Neural crest cell (in vitro differentiated cells): ENCODE results near the gene ZSCAN30. TPM values are rescaled to one million over a fixed set of nuclear protein-coding genes. Genes with fewer than 3 reads are reported as not detected.
A peak's percentile ranks its signal among the peaks of the same experiment; 100 is the strongest.
"Not testable (repeated sequence)": the region's sequence is repeated elsewhere in the genome, so short reads cannot be mapped to it uniquely, and the experiment has no call there.

Source experiments
- DNase-seq: peaks from one replicate; pipeline ENCODE4 v3.0.0; 2021; ENCODE audit warnings: low read depth, mixed read lengths, low spot score
- H3K27ac Mint-ChIP-seq: one replicate; pipeline ENCODE4 v1.8.0; 2021; ENCODE audit warnings: mild to moderate bottlenecking, mixed read lengths; ENCODE audit not compliant: unreplicated experiment
- H3K27me3 Mint-ChIP-seq: 2 replicates; pipeline ENCODE4 v1.8.0; 2021; ENCODE audit warnings: low read depth, mild to moderate bottlenecking, mixed read lengths
- H3K36me3 Mint-ChIP-seq: 2 replicates; pipeline ENCODE4 v1.8.0; 2021; ENCODE audit warnings: low read depth, mild to moderate bottlenecking, mixed read lengths
- H3K4me1 Mint-ChIP-seq: 2 replicates; pipeline ENCODE4 v1.8.0; 2021; ENCODE audit warnings: mixed read lengths
- H3K4me3 Mint-ChIP-seq: one replicate; pipeline ENCODE4 v1.8.0; 2021; ENCODE audit warnings: mild to moderate bottlenecking, mixed read lengths
- H3K9me3 Mint-ChIP-seq: 2 replicates; pipeline ENCODE4 v1.8.0; 2021; ENCODE audit warnings: mixed read lengths
- total RNA-seq: library from RNA; stranded (reverse); gene quantifications from 2 replicates; pipeline ENCODE4 v1.2.1, GENCODE V29; 2021
- TF ChIP-seq, protein P1 (sequence below): fragments of 200-600 bp; sonication (generic); conservative IDR thresholded peaks from 2 replicates; pipeline ENCODE4 v1.5.0; 2021; ENCODE audit warnings: antibody characterized with exemption, mild to moderate bottlenecking

Gene ZSCAN30
- total RNA-seq, 1 donor from 2014 or later = 14.6 TPM

DNA sequence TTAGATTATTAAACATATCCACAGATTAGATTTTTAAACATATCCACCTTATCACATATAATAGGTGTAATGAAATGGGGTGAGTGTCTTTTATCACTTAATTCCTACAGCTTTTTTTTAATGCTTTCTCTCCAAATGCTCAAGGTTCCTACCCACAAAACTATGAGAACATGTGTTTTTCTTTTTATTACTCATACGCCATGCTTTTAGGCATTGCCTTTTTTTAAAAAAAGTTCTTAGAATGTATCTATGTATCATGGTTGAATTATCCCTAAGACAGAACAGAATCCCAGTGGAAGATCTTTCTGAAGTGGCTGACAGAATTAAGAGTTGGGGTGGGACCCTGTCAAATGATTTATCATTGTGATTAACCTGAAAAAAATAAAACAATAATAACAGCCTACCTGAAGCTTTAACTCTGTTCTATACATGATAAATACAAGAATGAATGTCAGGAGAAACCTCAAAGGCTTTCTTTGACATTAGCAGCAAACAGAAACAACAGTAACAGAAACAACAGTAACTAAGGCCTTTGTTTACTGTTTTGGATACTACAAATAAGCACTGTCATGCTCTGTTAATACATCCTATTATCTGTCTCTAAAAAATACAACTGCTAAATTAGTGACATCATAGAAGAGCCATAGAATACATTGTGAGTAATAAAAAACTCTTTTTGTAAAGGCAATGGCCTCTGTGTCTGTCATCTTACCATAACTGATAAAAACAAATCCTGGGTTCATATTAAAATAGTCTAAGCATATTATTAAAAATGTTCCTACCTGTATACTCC is 53.3 kb downstream of the ZSCAN30 start:
- DNase-seq = no peak
- H3K4me1 Mint-ChIP-seq = no peaks in the 10 kb centered on the region
- H3K36me3 Mint-ChIP-seq = no peaks in the 10 kb centered on the region
- no peak overlapping the region for H3K4me3 Mint-ChIP-seq
- H3K9me3 Mint-ChIP-seq = no peaks in the 10 kb centered on the region
- no peak overlapping the region for H3K27ac Mint-ChIP-seq
- TF ChIP-seq, protein P1, sequence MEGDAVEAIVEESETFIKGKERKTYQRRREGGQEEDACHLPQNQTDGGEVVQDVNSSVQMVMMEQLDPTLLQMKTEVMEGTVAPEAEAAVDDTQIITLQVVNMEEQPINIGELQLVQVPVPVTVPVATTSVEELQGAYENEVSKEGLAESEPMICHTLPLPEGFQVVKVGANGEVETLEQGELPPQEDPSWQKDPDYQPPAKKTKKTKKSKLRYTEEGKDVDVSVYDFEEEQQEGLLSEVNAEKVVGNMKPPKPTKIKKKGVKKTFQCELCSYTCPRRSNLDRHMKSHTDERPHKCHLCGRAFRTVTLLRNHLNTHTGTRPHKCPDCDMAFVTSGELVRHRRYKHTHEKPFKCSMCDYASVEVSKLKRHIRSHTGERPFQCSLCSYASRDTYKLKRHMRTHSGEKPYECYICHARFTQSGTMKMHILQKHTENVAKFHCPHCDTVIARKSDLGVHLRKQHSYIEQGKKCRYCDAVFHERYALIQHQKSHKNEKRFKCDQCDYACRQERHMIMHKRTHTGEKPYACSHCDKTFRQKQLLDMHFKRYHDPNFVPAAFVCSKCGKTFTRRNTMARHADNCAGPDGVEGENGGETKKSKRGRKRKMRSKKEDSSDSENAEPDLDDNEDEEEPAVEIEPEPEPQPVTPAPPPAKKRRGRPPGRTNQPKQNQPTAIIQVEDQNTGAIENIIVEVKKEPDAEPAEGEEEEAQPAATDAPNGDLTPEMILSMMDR = no peak
- H3K27me3 Mint-ChIP-seq = no peaks in the 10 kb centered on the region

DNA sequence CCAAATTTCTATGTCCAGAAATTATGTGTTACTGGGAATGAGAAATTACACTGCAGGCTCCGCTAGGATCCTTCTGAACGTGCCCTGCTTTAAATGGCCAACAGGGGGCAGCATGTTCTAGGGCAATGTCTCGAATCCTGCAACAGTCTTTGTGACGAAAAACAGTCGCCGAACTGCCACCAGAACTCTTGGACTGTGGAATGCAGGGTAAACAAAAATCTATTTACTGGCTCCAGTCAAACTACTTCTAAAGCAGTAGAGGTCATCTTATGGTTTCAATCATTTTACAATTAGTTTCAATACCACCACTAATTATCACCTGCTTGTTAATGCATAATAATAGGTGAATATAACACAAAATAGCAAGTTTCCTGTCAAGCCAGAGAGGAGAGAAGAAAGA is 59.0 kb downstream of the ZSCAN30 start:
- Mint-ChIP-seq H3K27me3 (no peaks in the 10 kb centered on the region), H3K36me3 (no peaks in the 10 kb centered on the region), H3K27ac (peak overlapping the region; percentile 94), H3K9me3 (no peaks in the 10 kb centered on the region), H3K4me3 (peak overlapping the region; percentile 71), H3K4me1 (peaks cover 3% of the 10 kb centered on the region)
- TF ChIP-seq, protein P1 = peak; percentile 98
- peak; percentile 77 for DNase-seq

GRCh38 chr18:35227254-35227653 is 62.8 kb downstream of the ZSCAN30 start:
- H3K27me3 Mint-ChIP-seq = no peaks in the 10 kb centered on the region
- H3K4me3 Mint-ChIP-seq = no peak overlapping the region
- H3K9me3 Mint-ChIP-seq = no peaks in the 10 kb centered on the region
- H3K36me3 Mint-ChIP-seq = no peaks in the 10 kb centered on the region
- no peak for DNase-seq
- TF ChIP-seq, protein P1 = no peak
- H3K27ac Mint-ChIP-seq = no peak overlapping the region
- H3K4me1 Mint-ChIP-seq = peaks cover 3% of the 10 kb centered on the region

GRCh38 chr18:35223797-35224196 is 66.2 kb downstream of the ZSCAN30 start:
- no peak overlapping the region for H3K4me3 Mint-ChIP-seq
- TF ChIP-seq, protein P1 = no peak
- DNase-seq = no peak
- no peaks in the 10 kb centered on the region for H3K9me3 Mint-ChIP-seq
- H3K27ac Mint-ChIP-seq = no peak overlapping the region
- no peaks in the 10 kb centered on the region for H3K4me1 Mint-ChIP-seq
- H3K27me3 Mint-ChIP-seq = no peaks in the 10 kb centered on the region
- H3K36me3 Mint-ChIP-seq = no peaks in the 10 kb centered on the region

GRCh38 chr18:35220424-35220823 is 69.6 kb downstream of the ZSCAN30 start:
- Mint-ChIP-seq H3K4me3 (no peak overlapping the region), H3K27me3 (no peaks in the 10 kb centered on the region), H3K9me3 (no peaks in the 10 kb centered on the region), H3K4me1 (no peaks in the 10 kb centered on the region), H3K36me3 (no peaks in the 10 kb centered on the region), H3K27ac (no peak overlapping the region)
- no peak for DNase-seq
- TF ChIP-seq, protein P1 = no peak

GRCh38 chr18:35219331-35219730 is 70.7 kb downstream of the ZSCAN30 start:
- H3K27ac Mint-ChIP-seq, DNase-seq, H3K27me3 Mint-ChIP-seq, H3K4me3 Mint-ChIP-seq, H3K9me3 Mint-ChIP-seq, H3K36me3 Mint-ChIP-seq, H3K4me1 Mint-ChIP-seq: not testable (repeated sequence)

DNA sequence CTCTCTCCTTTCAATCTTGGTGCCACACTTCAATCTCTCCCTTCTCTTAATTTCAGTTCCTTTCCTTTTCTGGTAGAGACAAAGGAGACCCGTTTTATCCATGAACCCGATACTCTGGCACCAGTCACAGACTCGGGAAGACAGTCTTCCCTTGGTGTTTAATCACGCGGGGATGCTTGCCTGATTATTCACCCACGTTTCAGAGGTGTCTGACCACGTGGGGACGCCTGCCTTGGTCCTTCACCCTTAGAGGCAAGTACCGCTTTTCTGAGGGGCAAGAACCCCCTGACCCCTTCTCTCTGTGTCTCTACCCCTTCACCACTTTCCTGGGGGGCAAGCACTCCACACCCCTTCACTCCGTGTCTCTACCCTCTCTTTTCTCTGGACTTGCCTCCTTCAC is 73.4 kb downstream of the ZSCAN30 start:
- not testable (repeated sequence) for H3K4me3 Mint-ChIP-seq, H3K4me1 Mint-ChIP-seq, H3K36me3 Mint-ChIP-seq, DNase-seq, H3K27ac Mint-ChIP-seq, H3K9me3 Mint-ChIP-seq, H3K27me3 Mint-ChIP-seq
